ENCODE data around the gene TRABD2B. TPM values are rescaled to one million over a fixed set of nuclear protein-coding genes. Genes with fewer than 3 reads are reported as not detected.

Gene TRABD2B
- total RNA-seq, 1 experiment from 2014 or later: 2.0 TPM

DNA sequence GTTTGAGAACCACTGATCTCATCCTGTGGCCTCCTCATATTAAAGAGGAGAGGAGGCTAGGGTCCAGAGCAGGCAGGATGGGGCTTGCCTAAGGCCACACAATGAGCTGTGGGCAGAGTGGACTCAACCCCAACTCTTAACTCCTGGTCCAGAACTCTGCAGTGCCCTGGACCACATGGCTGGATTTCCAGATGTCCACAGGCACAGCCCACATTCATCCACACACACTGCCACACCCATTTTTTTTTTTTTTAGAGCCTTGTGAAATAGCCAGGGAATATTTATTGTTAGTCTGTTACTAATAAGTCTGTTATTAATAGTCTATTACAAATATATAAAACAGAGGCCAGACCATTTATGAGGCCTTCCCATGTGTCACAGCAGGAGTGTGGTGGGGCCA lies 192.2 kb downstream of the TRABD2B start:
- Histone ChIP-seq H3K36me3 (replicated peaks; ENCODE audit: control insufficient read depth, insufficient read depth, low read length) (no peaks in the 10 kb centered on the region), H3K4me3 (ENCODE audit: insufficient read depth, low read depth, low read length) (no peak overlapping the region), H3K27me3 (ENCODE audit: control insufficient read depth, insufficient read depth, low read length) (no peaks in the 10 kb centered on the region)
- no peak for DNase-seq

- Histone ChIP-seq H3K4me3 (ENCODE audit: insufficient read depth, low read depth, low read length) (no peak overlapping the region), H3K36me3 (replicated peaks; ENCODE audit: control insufficient read depth, insufficient read depth, low read length) (no peaks in the 10 kb centered on the region), H3K27me3 (ENCODE audit: control insufficient read depth, insufficient read depth, low read length) (no peaks in the 10 kb centered on the region)
- no peak for DNase-seq
Observed at GRCh38 chr1:47803815-47804501, 193.2 kb downstream of the TRABD2B start.

- Histone ChIP-seq H3K27me3 (ENCODE audit: control insufficient read depth, insufficient read depth, low read length) (no peaks in the 10 kb centered on the region), H3K36me3 (replicated peaks; ENCODE audit: control insufficient read depth, insufficient read depth, low read length) (no peaks in the 10 kb centered on the region), H3K4me3 (ENCODE audit: insufficient read depth, low read depth, low read length) (no peak overlapping the region)
- no peak for DNase-seq
Observed at GRCh38 chr1:47797575-47797974, 199.6 kb downstream of the TRABD2B start.

GRCh38 chr1:47796626-47797025 lies 200.6 kb downstream of the TRABD2B start:
- no peak for DNase-seq
- H3K4me3 ChIP-seq (ENCODE audit: insufficient read depth, low read depth, low read length): no peak overlapping the region
- H3K27me3 ChIP-seq (ENCODE audit: control insufficient read depth, insufficient read depth, low read length): no peaks in the 10 kb centered on the region
- H3K36me3 ChIP-seq (replicated peaks; ENCODE audit: control insufficient read depth, insufficient read depth, low read length): no peaks in the 10 kb centered on the region

DNA sequence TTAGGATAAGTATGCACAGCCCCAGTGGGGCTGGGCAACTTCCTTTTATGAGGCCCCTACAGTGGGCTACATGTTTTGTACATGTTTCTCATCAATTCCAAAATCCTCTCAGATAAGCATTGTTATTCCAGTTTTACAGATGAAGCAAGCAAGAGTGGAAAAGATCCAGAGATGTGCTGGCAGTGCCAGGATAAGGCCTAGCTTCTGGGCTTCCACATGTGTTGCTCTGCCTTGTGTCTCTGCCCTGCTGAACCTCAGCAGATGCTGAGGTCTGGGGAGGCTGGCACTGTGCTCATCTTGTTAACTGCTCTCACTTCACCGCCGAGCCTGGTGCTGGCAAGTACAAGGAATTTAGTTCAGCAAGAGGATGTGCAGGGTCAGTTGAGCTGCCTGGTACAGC lies 202.1 kb downstream of the TRABD2B start:
- no peak for DNase-seq
- Histone ChIP-seq H3K27me3 (ENCODE audit: control insufficient read depth, insufficient read depth, low read length) (no peaks in the 10 kb centered on the region), H3K36me3 (replicated peaks; ENCODE audit: control insufficient read depth, insufficient read depth, low read length) (no peaks in the 10 kb centered on the region), H3K4me3 (ENCODE audit: insufficient read depth, low read depth, low read length) (no peak overlapping the region)

DNA sequence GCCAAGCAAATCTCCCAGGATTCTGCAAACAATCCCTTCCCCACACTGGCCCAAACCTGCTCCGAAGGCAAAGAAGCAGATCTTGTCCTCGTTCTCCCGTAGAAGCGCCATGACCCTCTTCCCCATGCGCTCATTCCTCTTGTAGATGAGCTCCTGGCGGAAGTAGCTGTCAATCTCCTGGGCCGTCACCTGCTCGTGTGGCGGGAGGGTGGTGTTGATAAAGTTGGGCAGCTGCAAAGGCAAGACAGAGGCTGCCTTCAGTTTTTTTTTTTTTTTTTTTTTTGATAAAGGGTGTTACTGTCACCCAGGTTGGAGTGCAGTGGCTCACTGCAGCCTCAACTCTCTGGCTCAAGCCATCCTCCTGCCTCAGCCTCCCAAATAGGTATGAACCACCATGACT lies 202.7 kb downstream of the TRABD2B start:
- no peaks in the 10 kb centered on the region for H3K36me3 ChIP-seq (replicated peaks; ENCODE audit: control insufficient read depth, insufficient read depth, low read length)
- H3K4me3 ChIP-seq (ENCODE audit: insufficient read depth, low read depth, low read length): no peak overlapping the region
- DNase-seq: no peak
- H3K27me3 ChIP-seq (ENCODE audit: control insufficient read depth, insufficient read depth, low read length): no peaks in the 10 kb centered on the region

DNA sequence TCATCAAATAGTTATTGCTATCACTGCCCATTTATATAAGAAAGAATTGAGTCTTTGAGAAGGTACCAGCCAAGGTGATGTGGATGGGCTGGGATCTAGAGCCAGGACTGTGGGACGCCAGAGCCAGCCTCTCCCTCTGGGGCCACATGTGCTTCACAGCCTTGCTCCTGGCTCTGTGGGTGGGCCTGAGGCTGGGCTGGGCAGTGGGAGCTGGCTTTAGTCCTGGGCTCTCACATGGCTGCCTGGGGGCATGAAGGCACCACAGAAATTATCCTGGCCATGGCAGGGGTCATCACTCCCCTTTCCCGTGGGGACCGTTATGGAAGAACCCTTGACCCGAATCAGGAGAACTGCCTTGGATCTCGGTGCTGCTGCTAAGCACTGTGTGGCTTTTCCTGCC lies 203.1 kb downstream of the TRABD2B start:
- Histone ChIP-seq H3K4me3 (ENCODE audit: insufficient read depth, low read depth, low read length) (no peak overlapping the region), H3K27me3 (ENCODE audit: control insufficient read depth, insufficient read depth, low read length) (no peaks in the 10 kb centered on the region), H3K36me3 (replicated peaks; ENCODE audit: control insufficient read depth, insufficient read depth, low read length) (no peaks in the 10 kb centered on the region)
- DNase-seq: no peak

- H3K36me3 ChIP-seq (replicated peaks; ENCODE audit: control insufficient read depth, insufficient read depth, low read length): no peaks in the 10 kb centered on the region
- no peaks in the 10 kb centered on the region for H3K27me3 ChIP-seq (ENCODE audit: control insufficient read depth, insufficient read depth, low read length)
- no peak overlapping the region for H3K4me3 ChIP-seq (ENCODE audit: insufficient read depth, low read depth, low read length)
- no peak for DNase-seq
Observed at GRCh38 chr1:47793563-47793962, 203.6 kb downstream of the TRABD2B start.

GRCh38 chr1:47792779-47793178 lies 204.4 kb downstream of the TRABD2B start:
- DNase-seq: no peak
- Histone ChIP-seq H3K4me3 (ENCODE audit: insufficient read depth, low read depth, low read length) (no peak overlapping the region), H3K36me3 (replicated peaks; ENCODE audit: control insufficient read depth, insufficient read depth, low read length) (no peaks in the 10 kb centered on the region), H3K27me3 (ENCODE audit: control insufficient read depth, insufficient read depth, low read length) (no peaks in the 10 kb centered on the region)

GRCh38 chr1:47791879-47792608 lies 205.1 kb downstream of the TRABD2B start:
- Histone ChIP-seq H3K36me3 (replicated peaks; ENCODE audit: control insufficient read depth, insufficient read depth, low read length) (no peaks in the 10 kb centered on the region), H3K4me3 (ENCODE audit: insufficient read depth, low read depth, low read length) (no peak overlapping the region), H3K27me3 (ENCODE audit: control insufficient read depth, insufficient read depth, low read length) (no peaks in the 10 kb centered on the region)
- DNase-seq: no peak

DNA sequence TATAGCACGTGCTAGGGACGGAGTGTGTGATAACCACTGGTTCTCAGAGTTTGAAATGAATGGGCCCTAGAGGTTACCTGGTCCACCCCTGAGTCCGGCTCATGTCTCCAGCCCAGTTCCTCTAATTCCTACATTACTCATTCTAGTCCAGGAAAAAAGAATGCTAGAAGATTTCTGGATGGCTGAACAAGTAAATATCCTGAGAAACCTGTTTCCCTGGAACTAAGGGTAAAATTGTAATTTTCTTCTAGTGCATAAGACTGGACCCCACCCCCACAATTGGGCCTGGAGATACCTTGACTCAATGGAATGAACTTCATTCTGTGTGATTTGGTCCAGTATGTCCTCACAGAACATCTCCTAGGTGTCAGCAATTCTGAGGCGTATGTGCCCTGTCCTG lies 208.4 kb downstream of the TRABD2B start:
- no peaks in the 10 kb centered on the region for H3K27me3 ChIP-seq (ENCODE audit: control insufficient read depth, insufficient read depth, low read length)
- H3K36me3 ChIP-seq (replicated peaks; ENCODE audit: control insufficient read depth, insufficient read depth, low read length): no peaks in the 10 kb centered on the region
- no peak overlapping the region for H3K4me3 ChIP-seq (ENCODE audit: insufficient read depth, low read depth, low read length)
- no peak for DNase-seq

DNA sequence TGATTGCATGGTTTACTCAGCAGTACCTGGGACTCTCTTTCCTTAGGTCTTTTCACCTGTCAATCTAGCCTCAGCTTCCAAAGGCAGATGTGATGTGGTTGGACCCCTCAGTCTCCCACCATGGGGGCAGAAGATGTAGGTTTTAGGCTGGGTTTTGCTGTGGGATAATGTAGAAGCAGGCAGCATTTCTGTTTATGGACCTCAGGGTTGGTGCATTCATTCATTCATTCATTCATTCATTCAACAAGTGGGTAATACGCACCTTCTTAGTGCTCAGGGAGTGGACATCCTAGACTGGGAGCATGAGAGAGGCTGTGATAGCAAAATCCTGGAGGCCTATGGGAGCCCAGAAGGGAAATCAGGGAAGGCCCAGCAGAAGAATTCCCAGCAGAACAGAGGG lies 209.6 kb downstream of the TRABD2B start:
- H3K27me3 ChIP-seq (ENCODE audit: control insufficient read depth, insufficient read depth, low read length): no peaks in the 10 kb centered on the region
- H3K36me3 ChIP-seq (replicated peaks; ENCODE audit: control insufficient read depth, insufficient read depth, low read length): no peaks in the 10 kb centered on the region
- no peak overlapping the region for H3K4me3 ChIP-seq (ENCODE audit: insufficient read depth, low read depth, low read length)
- no peak for DNase-seq

- Histone ChIP-seq H3K27me3 (ENCODE audit: control insufficient read depth, insufficient read depth, low read length) (no peaks in the 10 kb centered on the region), H3K36me3 (replicated peaks; ENCODE audit: control insufficient read depth, insufficient read depth, low read length) (no peaks in the 10 kb centered on the region), H3K4me3 (ENCODE audit: insufficient read depth, low read depth, low read length) (no peak overlapping the region)
- no peak for DNase-seq
Observed at GRCh38 chr1:47786316-47786715, 210.9 kb downstream of the TRABD2B start.

GRCh38 chr1:47785561-47786271 lies 211.5 kb downstream of the TRABD2B start:
- Histone ChIP-seq H3K27me3 (ENCODE audit: control insufficient read depth, insufficient read depth, low read length) (no peaks in the 10 kb centered on the region), H3K4me3 (ENCODE audit: insufficient read depth, low read depth, low read length) (no peak overlapping the region), H3K36me3 (replicated peaks; ENCODE audit: control insufficient read depth, insufficient read depth, low read length) (no peaks in the 10 kb centered on the region)
- DNase-seq: peak; percentile 84

DNA sequence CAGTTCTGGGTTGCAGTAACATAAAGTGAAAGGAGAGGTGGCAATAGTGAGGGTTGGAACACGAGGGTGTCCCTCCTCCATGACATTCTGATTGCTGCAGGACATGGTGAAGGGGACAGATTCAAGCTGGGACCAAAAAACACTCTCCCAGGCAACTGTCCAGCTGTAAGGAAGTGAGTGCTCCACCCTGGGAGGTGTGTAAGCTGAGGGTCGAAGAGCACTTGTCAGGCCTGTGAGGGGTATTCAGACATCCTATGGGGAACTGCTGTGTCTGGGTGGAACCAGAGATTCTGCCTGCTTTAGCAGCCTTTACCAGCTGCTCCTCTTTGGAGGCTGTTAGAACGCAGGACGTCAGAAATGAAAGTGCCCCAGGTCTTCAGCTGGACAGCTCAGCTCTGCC lies 212.1 kb downstream of the TRABD2B start:
- H3K36me3 ChIP-seq (replicated peaks; ENCODE audit: control insufficient read depth, insufficient read depth, low read length): no peaks in the 10 kb centered on the region
- no peak for DNase-seq

More for the DNA sequence above, 212.1 kb downstream of the TRABD2B start:
- Histone ChIP-seq H3K27me3 (ENCODE audit: control insufficient read depth, insufficient read depth, low read length) (no peaks in the 10 kb centered on the region), H3K4me3 (ENCODE audit: insufficient read depth, low read depth, low read length) (no peak overlapping the region)

All from H7 (cell line).